Right lobe of liver (tissue), 6 donors: Measurements from ENCODE around the gene LRRC32. TPM values are rescaled to one million over a fixed set of nuclear protein-coding genes. Genes with fewer than 3 reads are reported as not detected.
"Not testable (repeated sequence)": the region's sequence is repeated elsewhere in the genome, so short reads cannot be mapped to it uniquely, and the experiment has no call there.

ENCODE experiments used
- ATAC-seq, 4 donors: fragments of 200-7000 bp; cut with Tn5 transposase; one replicate each; pipeline ENCODE4 v1.9.1; 2020; ENCODE audit warnings: mild to moderate bottlenecking in 4 of 4, moderate library complexity in 4 of 4
- DNase-seq, 3 donors: peaks; one replicate each; pipeline ENCODE4 v3.0.0-alpha.2; 2020
- H3K27ac ChIP-seq, 3 donors: fragments of 200-600 bp; one replicate each; pipeline ENCODE4 v1.8.0; 2022
- H3K27me3 ChIP-seq, 2 donors: fragments of 200-600 bp; one replicate each; pipeline ENCODE4 v1.8.0; 2022
- H3K36me3 ChIP-seq, 4 donors: fragments of 200-600 bp; sonication (generic) in 1 of 4; one replicate each; pipeline versions ENCODE4 v1.5.1 to v1.8.0; 2017 to 2022; ENCODE audit warnings: control low read depth in 1 of 4
- H3K4me1 ChIP-seq, 4 donors: fragments of 200-600 bp; sonication (generic) in 1 of 4; one replicate each; pipeline versions ENCODE4 v1.5.1 to v1.8.0; 2017 to 2022; ENCODE audit warnings: control low read depth in 1 of 4
- H3K4me3 ChIP-seq, 3 donors: fragments of 200-600 bp; one replicate each; pipeline ENCODE4 v1.8.0; 2022
- H3K9me3 ChIP-seq, 4 donors: fragments of 200-600 bp; sonication (generic) in 1 of 4; one replicate each; pipeline versions ENCODE4 v1.5.1 to v1.8.0; 2017 to 2022; ENCODE audit warnings: control low read depth in 1 of 4
- POLR2A ChIP-seq: fragments of 450-650 bp; IDR thresholded peaks from one replicate; pipeline ENCODE4 v1.6.1; 2017; ENCODE audit warnings: antibody characterized with exemption, mild to moderate bottlenecking
- WGBS: methylation state at CpG from one replicate; pipeline ENCODE4 v1.1.6; 2018; ENCODE audit warnings: low coverage, low lambda C conversion rate; ENCODE audit not compliant: insufficient coverage; ENCODE audit errors: missing lambda C conversion rate; 5-methylcytosine and 5-hydroxymethylcytosine counted together
- intact Hi-C, 2 donors: fragments of 100-400 bp; cut with DNase I; formaldehyde crosslinking; loops; one replicate each; pipeline versions ENCODE4 v1.11.2 to v1.14.1; 2022
- total RNA-seq, 6 experiments: library from RNA; depleted of rRNA in 2 of 6; stranded (reverse); fragments of >200 nt in 2 of 6; fragmentation: NEBNext Ultra II Directional in 3 of 6; extraction: Animal tissue kit (Norgen Biotek cat#: 25700) in 3 of 6; gene quantifications; one replicate each; pipeline versions ENCODE4 v1.1.0 to v1.2.4, GENCODE V29; 2016 to 2023
- TF ChIP-seq, protein P1 (sequence below), 4 donors: fragments of 200-600 bp in 3 of 4; fragments of 450-650 bp in 1 of 4; IDR thresholded peaks; one replicate each; pipeline versions ENCODE4 v1.5.1 to v1.8.0; 2016 to 2022; ENCODE audit warnings: antibody characterized with exemption in 4 of 4, mild to moderate bottlenecking in 2 of 4
- donor health status: DM: no; HTN: yes; CAD: no.
- donor health status: DM: no; HTN: no; CAD: no.
- donor health status: DM: no; HTN: no; CAD: no.
- donor health status: DM: no; HTN: yes; CAD: no.
- donor health status: DM: no; HTN: yes; CAD: no.

Gene LRRC32
- total RNA-seq, 6 experiments from 2014 or later = 7.4 to 19.5 (median 14.5) TPM

DNA sequence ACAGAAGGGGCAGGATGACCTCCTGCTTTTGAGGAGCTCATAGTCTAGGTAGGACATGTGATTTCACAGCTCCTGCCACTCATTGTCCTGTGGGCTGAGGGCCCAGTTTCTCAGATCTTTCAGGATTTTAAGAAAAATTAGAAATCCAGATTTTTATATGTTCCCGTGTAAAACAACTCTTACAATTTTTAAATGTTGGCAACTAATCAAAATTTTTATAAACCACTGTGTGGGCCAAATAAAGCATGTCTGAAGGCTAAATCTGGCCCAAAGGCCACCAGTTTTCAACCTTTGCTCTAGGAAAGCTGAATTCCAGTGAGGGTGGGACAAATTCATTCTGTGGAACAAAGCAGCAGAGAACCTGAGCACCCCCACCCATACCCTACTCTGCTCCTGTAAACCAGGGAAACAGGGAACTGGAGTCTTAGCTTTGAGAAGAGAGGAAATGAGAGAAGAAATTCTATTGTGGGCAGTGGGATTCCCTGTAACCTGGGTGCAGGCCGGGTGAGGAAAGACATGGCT is 20.6 kb downstream of the LRRC32 start:
- no peaks in the 10 kb centered on the region for H3K4me1 ChIP-seq
- H3K9me3 ChIP-seq = no peaks in the 10 kb centered on the region
- intact Hi-C loops = no loop called here
- no peaks in the 10 kb centered on the region for H3K36me3 ChIP-seq
- ATAC-seq (no peak), DNase-seq (peak in 1 of 3 donors; percentile 10)
- TF ChIP-seq POLR2A = no peak
- TF ChIP-seq, protein P1, sequence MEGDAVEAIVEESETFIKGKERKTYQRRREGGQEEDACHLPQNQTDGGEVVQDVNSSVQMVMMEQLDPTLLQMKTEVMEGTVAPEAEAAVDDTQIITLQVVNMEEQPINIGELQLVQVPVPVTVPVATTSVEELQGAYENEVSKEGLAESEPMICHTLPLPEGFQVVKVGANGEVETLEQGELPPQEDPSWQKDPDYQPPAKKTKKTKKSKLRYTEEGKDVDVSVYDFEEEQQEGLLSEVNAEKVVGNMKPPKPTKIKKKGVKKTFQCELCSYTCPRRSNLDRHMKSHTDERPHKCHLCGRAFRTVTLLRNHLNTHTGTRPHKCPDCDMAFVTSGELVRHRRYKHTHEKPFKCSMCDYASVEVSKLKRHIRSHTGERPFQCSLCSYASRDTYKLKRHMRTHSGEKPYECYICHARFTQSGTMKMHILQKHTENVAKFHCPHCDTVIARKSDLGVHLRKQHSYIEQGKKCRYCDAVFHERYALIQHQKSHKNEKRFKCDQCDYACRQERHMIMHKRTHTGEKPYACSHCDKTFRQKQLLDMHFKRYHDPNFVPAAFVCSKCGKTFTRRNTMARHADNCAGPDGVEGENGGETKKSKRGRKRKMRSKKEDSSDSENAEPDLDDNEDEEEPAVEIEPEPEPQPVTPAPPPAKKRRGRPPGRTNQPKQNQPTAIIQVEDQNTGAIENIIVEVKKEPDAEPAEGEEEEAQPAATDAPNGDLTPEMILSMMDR (IDR thresholded peaks at IDR 0.05) = no peak
- no peak overlapping the region for H3K27ac ChIP-seq
- WGBS = 54% methylated on average over 2 of the region's 2 CpGs
- H3K27me3 ChIP-seq = no peaks in the 10 kb centered on the region
- H3K4me3 ChIP-seq = no peak overlapping the region

DNA sequence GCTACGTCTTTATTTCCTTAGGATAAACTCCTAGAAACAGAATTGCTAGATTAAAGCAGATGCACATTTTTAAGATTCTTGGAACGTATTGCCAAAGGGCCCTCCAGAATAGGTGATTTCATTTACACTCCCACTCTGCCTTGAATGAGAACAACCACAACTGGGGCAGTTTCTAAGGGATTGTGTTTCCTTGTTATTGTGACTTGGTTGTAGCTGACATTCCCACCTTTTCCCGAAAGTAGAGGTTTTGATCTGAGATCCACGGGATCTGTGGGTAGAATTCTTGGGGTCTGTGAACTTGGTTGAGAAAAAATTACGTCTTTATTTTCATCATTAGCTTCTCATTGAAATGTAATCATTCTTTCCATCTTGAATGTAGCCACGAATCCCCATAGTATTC is 21.5 kb downstream of the LRRC32 start:
- Histone ChIP-seq H3K9me3 (no peaks in the 10 kb centered on the region), H3K27me3 (no peaks in the 10 kb centered on the region), H3K36me3 (no peaks in the 10 kb centered on the region), H3K4me3 (no peak overlapping the region), H3K27ac (no peak overlapping the region), H3K4me1 (no peaks in the 10 kb centered on the region)
- DNase-seq (no peak), ATAC-seq (no peak)
- no peak for TF ChIP-seq POLR2A
- TF ChIP-seq, protein P1 (IDR thresholded peaks at IDR 0.05) = no peak
- intact Hi-C loops = no loop called here
- 52% methylated on average over 6 of the region's 6 CpGs for WGBS

DNA sequence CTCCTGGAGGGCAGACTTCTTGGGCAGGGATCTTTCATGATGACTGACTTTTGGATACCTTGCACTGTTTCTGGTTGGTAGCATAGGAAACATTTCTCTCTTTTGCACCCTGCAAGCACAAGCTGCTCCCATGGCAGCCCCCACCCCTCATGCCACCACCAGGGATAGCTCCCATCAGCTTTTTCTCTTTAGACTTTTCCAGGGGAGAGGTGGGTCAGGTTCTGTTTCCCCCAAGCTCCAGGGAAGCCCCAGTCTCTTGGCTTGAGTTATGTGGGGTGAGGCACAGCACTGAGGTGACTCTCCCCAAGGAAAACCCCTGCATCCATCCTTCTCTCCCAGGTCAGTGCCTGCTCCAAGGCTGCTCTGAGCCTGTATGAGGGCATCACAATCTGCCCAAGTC is 22.5 kb downstream of the LRRC32 start:
- DNase-seq (peak in 1 of 3 donors; percentile 18), ATAC-seq (no peak)
- intact Hi-C loops = no loop called here
- Histone ChIP-seq H3K36me3 (no peaks in the 10 kb centered on the region), H3K27ac (no peak overlapping the region), H3K4me1 (no peaks in the 10 kb centered on the region), H3K9me3 (no peaks in the 10 kb centered on the region), H3K27me3 (no peaks in the 10 kb centered on the region), H3K4me3 (no peak overlapping the region)
- TF ChIP-seq, protein P1 (IDR thresholded peaks at IDR 0.05) = no peak
- TF ChIP-seq POLR2A = no peak

- H3K9me3 ChIP-seq = no peaks in the 10 kb centered on the region
- intact Hi-C loops = no loop called here
- H3K27ac ChIP-seq = no peak overlapping the region
- WGBS = 32% methylated on average over 4 of the region's 4 CpGs
- no peaks in the 10 kb centered on the region for H3K36me3 ChIP-seq
- ATAC-seq (no peak), DNase-seq (no peak)
- TF ChIP-seq, protein P1 (IDR thresholded peaks at IDR 0.05) = no peak
- TF ChIP-seq POLR2A = no peak
- no peak overlapping the region for H3K4me3 ChIP-seq
- H3K4me1 ChIP-seq = no peaks in the 10 kb centered on the region
- no peaks in the 10 kb centered on the region for H3K27me3 ChIP-seq
Observed at GRCh38 chr11:76646882-76647534, 23.5 kb downstream of the LRRC32 start.

DNA sequence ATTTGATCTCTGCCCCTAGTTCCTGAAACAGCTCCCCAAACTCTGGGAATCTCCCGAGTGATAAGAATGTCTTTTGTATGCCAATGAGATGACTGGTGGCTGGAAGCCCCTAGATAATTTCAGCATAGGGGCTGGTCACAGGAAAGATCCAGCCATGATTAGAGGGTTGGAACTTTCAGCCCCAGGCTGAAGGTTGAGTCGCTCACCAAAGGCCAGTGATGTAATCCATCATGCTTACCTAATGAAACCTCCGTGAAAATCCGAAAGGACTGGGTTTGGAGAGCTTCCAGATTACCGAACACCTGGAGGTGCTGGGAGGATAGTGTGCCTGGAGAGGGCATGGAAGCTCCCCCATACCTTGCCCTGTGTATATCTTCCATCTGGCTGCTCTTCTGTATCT is 26.0 kb downstream of the LRRC32 start:
- H3K4me3 ChIP-seq = no peak overlapping the region
- no peaks in the 10 kb centered on the region for H3K9me3 ChIP-seq
- H3K27ac ChIP-seq = no peak overlapping the region
- H3K36me3 ChIP-seq = no peaks in the 10 kb centered on the region
- no peak for ATAC-seq
- no peaks in the 10 kb centered on the region for H3K4me1 ChIP-seq
- TF ChIP-seq POLR2A = no peak
- TF ChIP-seq, protein P1 (IDR thresholded peaks at IDR 0.05) = no peak
- intact Hi-C loops = no loop called here
- 25% methylated on average over 5 of the region's 5 CpGs for WGBS
- no peaks in the 10 kb centered on the region for H3K27me3 ChIP-seq
- DNase-seq = no peak

GRCh38 chr11:76643711-76644110 is 26.8 kb downstream of the LRRC32 start:
- H3K4me1 ChIP-seq, intact Hi-C loops, H3K36me3 ChIP-seq, DNase-seq, H3K4me3 ChIP-seq, H3K9me3 ChIP-seq, ATAC-seq, H3K27me3 ChIP-seq, H3K27ac ChIP-seq: not testable (repeated sequence)
- WGBS = 71% methylated on average over 3 of the region's 3 CpGs
